Fibroblast of skin of back (primary cell): ENCODE measurements around the gene ABHD18. TPM values are rescaled to one million over a fixed set of nuclear protein-coding genes. Genes with fewer than 3 reads are reported as not detected.
"Not testable (repeated sequence)": the region's sequence is repeated elsewhere in the genome, so short reads cannot be mapped to it uniquely, and the experiment has no call there.

Experiments
- DNase-seq: peaks from one replicate; pipeline ENCODE4 v3.0.0-alpha.2; 2013
- polyA plus RNA-seq, 2 experiments: library from polyadenylated mRNA; unstranded; fragments of 120-200 nt; gene quantifications; one replicate each; pipeline ENCODE4 v1.2.1, GENCODE V29; 2013; ENCODE audit not compliant: insufficient read length in 2 of 2

The ABHD18 gene
- 4.8 TPM for polyA plus RNA-seq (2013, experiment 1 of 2; ENCODE audit: insufficient read length)
- polyA plus RNA-seq (2013, experiment 2 of 2; ENCODE audit: insufficient read length), result 6.6 TPM

GRCh38 chr4:127965062-127965802 is at the start of gene ABHD18, which contains the start of gene MFSD8:
TSS of gene ABHD18 (plus strand) at chr4:127965406. CDS start at chr4:127982956, 17,550 bp downstream.
TSS of gene MFSD8 (minus strand) at chr4:127965173. CDS start at chr4:127965133, 40 bp downstream.
- peak; percentile 98 for DNase-seq

- DNase-seq, result no peak
These were observed 48.7 kb upstream of the ABHD18 start for GRCh38 chr4:127916512-127916911.

DNA sequence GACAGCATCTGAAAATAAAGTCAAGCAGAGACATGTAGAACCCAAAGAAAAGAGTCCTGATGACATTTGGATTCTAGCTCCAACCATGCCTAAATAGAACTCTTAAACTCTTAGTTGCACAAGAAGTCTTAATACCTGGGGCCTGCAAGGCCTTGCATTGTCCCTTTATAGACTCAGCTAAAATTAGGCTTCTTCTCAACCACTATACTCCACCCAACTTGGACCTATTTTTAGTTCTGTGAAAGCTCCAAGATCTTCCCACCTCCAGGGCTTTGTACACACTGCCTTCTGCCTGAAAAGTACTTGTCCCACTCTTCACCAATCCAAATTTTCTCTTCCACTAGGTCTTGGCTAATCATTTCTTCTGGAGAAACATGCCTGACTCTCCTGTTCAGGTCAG is 48.1 kb upstream of the ABHD18 start:
- no peak for DNase-seq

DNA sequence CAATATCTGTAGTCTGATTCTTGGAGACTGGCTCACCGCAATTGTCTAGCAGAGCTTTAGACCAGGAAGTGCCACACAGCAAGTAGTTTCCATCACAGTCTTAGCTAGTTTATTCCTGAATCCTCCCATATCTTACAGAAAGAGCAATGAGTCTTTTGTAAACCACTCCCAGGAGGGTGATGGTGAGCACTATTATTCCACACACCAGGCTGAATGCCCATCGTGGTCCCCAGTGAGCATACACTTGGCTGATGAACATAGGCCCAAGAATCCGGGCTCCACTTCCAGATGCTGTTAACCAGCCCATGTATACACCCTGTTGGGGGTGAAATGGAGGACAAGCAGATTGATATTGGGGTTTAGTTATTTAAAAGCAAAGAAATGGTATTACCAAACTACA is 44.7 kb upstream of the ABHD18 start:
- DNase-seq, result no peak

DNA sequence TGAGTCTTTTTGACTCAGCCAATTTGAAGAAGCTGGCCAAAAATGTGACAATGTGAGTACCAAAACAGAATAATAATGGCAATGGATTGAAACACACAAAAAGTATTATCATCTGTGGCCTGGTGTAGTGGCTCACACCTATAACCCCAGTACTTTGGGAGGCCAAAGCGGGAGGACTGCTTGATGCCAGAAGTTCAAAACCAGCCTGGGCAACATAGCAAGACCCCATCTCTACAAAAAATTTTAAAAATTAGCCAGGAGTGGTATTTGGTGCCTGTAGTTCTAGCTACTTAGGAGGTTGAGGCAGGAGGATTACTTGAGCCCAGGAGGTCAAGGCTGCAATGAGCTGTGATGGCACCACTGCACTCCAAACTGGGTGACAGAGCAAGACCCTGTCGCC is 43.0 kb upstream of the ABHD18 start:
- no peak for DNase-seq

DNA sequence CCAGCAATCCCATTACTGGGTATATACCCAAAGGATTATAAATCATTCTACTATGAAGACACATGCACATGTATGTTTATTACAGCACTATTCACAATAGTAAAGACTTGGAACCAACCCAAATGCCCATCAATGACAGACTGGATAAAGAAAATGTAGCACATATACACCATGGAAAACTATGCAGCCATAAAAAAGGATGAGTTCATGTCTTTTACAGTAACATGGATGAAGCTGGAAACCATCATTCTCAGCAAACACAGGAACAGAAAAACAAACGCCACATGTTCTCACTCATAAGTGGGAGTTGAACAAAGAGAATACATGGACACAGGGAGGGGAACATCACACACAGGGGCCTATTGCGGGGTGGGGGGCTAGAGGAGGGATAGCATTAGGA is 39.5 kb upstream of the ABHD18 start:
- DNase-seq, result not testable (repeated sequence)

GRCh38 chr4:127930175-127930574 is 35.0 kb upstream of the ABHD18 start:
- no peak for DNase-seq

GRCh38 chr4:127931836-127932235 is 33.4 kb upstream of the ABHD18 start:
- DNase-seq, result not testable (repeated sequence)

DNA sequence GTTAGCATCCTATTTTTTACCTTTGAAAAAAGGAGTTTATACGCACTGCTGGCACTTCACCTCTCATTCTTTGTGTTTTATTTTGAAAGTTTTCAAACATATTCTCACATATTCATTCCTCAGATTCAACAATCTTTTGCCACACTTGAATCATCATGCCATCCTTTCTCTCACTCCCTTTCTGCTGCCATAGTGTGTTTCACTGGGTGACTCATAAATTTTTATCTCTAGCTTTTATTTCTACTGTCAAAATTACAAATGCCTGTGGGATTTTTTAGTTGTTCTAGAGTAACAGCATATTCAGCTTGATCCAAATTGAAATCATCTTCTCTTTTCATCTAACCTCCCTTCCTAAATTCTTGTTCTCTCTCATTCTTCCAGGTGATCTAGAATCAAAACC is 28.2 kb upstream of the ABHD18 start:
- DNase-seq, result peak; percentile 73

GRCh38 chr4:127957105-127957504 is 8.1 kb upstream of the ABHD18 start:
- no peak for DNase-seq

- DNase-seq, result peak; percentile 20
These were observed 5.4 kb upstream of the ABHD18 start for GRCh38 chr4:127959794-127960193.

- DNase-seq, result not testable (repeated sequence)
These were observed 1.4 kb upstream of the ABHD18 start for GRCh38 chr4:127963633-127964398.

GRCh38 chr4:127964426-127965061 is 662 bp upstream of the ABHD18 start:
- not testable (repeated sequence) for DNase-seq

DNA sequence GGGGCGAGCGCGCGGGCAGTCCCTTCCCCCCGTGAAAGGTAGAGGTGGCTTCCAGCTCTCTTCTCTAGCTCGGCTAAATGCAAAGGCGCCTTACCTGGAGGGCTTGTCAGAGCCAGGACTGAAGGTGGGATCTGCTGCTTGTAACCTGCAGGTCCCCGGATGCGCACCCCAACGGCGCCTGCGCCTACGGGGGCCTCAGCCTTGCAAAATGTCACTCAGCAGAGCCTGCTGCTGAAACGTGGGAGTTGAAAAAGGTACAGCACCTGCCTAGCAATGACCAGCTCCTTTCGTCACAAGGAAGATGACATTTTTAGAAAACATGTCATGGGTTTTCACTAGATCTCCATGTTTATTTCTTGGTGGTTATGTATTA is 583 bp downstream of the ABHD18 start:
- peak; percentile 15 for DNase-seq

- DNase-seq, result no peak
These were observed 2.1 kb downstream of the ABHD18 start for GRCh38 chr4:127967141-127967775.

- DNase-seq, result no peak
These were observed 3.4 kb downstream of the ABHD18 start for GRCh38 chr4:127968586-127968985.

DNA sequence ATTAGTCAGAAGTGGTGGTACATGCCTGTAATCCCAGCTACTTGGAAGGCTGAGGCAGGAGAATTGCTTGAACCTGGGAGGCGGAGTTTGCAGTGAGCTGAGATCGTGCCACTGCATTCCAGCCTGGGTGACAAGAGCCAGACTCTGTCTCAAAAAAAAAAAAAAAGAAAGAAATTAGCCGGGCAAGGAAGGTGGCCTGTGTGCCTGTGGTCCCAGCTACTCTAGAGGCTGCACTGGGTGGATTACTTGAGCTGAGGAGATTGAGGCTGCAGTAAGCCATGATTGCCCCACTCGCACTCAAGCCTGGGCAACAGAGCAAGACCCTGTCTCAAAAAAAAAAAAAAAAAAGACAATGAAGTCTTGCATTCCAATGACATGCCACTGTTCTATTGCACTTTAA is 5.7 kb downstream of the ABHD18 start:
- not testable (repeated sequence) for DNase-seq

DNA sequence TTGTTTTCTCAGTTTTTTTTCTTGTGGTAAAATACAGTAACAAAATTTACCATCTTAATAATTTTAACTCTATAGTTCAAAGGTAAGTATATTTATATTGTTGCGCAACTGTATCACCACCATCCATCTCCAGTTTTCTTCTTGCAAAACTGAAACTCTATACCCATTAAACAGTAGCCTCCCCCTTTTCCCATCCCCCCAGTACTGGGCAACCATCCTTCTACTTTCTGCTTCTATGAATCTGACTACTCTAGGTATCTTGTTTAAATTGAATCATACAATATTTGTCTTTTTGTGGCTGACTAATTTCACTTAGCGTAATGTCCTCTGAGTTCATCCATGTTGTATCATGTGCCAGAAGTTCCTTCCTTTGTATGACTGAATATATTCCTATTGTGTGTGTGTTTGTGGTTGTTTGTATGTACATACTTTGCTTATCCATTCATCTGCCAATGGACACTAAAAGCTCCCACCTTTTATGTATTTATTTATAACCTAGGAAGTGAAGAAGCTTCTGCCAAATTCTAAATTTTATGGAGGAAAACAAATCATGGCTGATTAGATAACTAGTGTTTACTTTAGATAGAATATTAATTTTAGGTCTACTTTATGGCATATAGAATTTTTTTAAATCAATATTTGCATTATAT is 10.0 kb downstream of the ABHD18 start:
- no peak for DNase-seq

GRCh38 chr4:127978930-127979329 is 13.7 kb downstream of the ABHD18 start:
- no peak for DNase-seq

- DNase-seq, result no peak
These were observed 17.2 kb downstream of the ABHD18 start for GRCh38 chr4:127982445-127982844.

- DNase-seq, result no peak
These were observed 20.8 kb downstream of the ABHD18 start for GRCh38 chr4:127985989-127986388.

- DNase-seq, result no peak
These were observed 23.4 kb downstream of the ABHD18 start for GRCh38 chr4:127988638-127989037.
